HG03460 (cell line): ENCODE data around the gene ZIC1.

Source experiments
- ATAC-seq: cut with Tn5 transposase; IDR thresholded peaks from one replicate; pipeline ENCODE4 v1.9.1; 2021; ENCODE audit not compliant: unreplicated experiment

Gene ZIC1

GRCh38 chr3:147409143-147410115 lies at the start of gene ZIC1:
TSS of gene ZIC1 (plus strand) at chr3:147409365. CDS start at chr3:147410113, 748 bp downstream.
- no peak for ATAC-seq

- ATAC-seq: no peak
Measured at GRCh38 chr3:147360051-147360439, 49.1 kb upstream of the ZIC1 start.

- ATAC-seq: no peak
Measured at GRCh38 chr3:147360646-147361453, 48.3 kb upstream of the ZIC1 start.

- ATAC-seq: peak; percentile 56
Measured at GRCh38 chr3:147361454-147362420, 47.4 kb upstream of the ZIC1 start.

- ATAC-seq: no peak
Measured at GRCh38 chr3:147364771-147365170, 44.4 kb upstream of the ZIC1 start.

GRCh38 chr3:147365196-147366115 lies 43.7 kb upstream of the ZIC1 start:
- no peak for ATAC-seq

- ATAC-seq: no peak
Measured at GRCh38 chr3:147367676-147368075, 41.5 kb upstream of the ZIC1 start.

GRCh38 chr3:147368151-147368550 lies 41.0 kb upstream of the ZIC1 start:
- ATAC-seq: no peak

- ATAC-seq: no peak
Measured at GRCh38 chr3:147368561-147369221, 40.5 kb upstream of the ZIC1 start.

GRCh38 chr3:147369231-147369630 lies 39.9 kb upstream of the ZIC1 start:
- ATAC-seq: no peak

- ATAC-seq: no peak
Measured at GRCh38 chr3:147369661-147370123, 39.5 kb upstream of the ZIC1 start.

- no peak for ATAC-seq
Measured at GRCh38 chr3:147370349-147370748, 38.8 kb upstream of the ZIC1 start.

GRCh38 chr3:147371140-147371539 lies 38.0 kb upstream of the ZIC1 start:
- ATAC-seq: no peak

GRCh38 chr3:147371771-147372340 lies 37.3 kb upstream of the ZIC1 start:
- ATAC-seq: no peak

- ATAC-seq: no peak
Measured at GRCh38 chr3:147372525-147373027, 36.6 kb upstream of the ZIC1 start.

- no peak for ATAC-seq
Measured at GRCh38 chr3:147373301-147373700, 35.9 kb upstream of the ZIC1 start.

GRCh38 chr3:147377412-147378367 lies 31.5 kb upstream of the ZIC1 start:
- no peak for ATAC-seq
